Right atrium auricular region (tissue), 2 donors: Measurements from ENCODE around the gene ZNF837. TPM values are rescaled to one million over a fixed set of nuclear protein-coding genes. Genes with fewer than 3 reads are reported as not detected.

Source experiments
- DNase-seq: peaks from one replicate; pipeline ENCODE4 v3.0.0-alpha.2; 2019; ENCODE audit warnings: low spot score
- H3K27ac ChIP-seq, 2 donors: fragments of 200-600 bp; sonication (generic); 1 replicate in 1 of 2; 2 replicates in 1 of 2; pipeline ENCODE4 v1.5.1; 2016 to 2019
- H3K27me3 ChIP-seq, 2 donors: fragments of 200-600 bp; sonication (generic); one replicate each; pipeline versions ENCODE4 v1.5.1 to v1.6.0; 2017 to 2019
- H3K36me3 ChIP-seq: fragments of 200-600 bp; sonication (generic); one replicate; pipeline ENCODE4 v1.5.1; 2016
- H3K4me1 ChIP-seq, 2 donors: fragments of 200-600 bp; sonication (generic); one replicate each; pipeline versions ENCODE4 v1.5.1 to v1.6.0; 2017 to 2019
- H3K4me3 ChIP-seq, 2 donors: fragments of 200-600 bp; sonication (generic); 1 replicate in 1 of 2; 2 replicates in 1 of 2; pipeline ENCODE4 v1.5.1; 2017 to 2019; ENCODE audit warnings: mild to moderate bottlenecking in 1 of 2, moderate library complexity in 1 of 2
- H3K9me3 ChIP-seq, 2 donors: fragments of 200-600 bp; sonication (generic); one replicate each; pipeline ENCODE4 v1.5.1; 2019
- total RNA-seq, 2 donors: library from RNA; depleted of rRNA; stranded (reverse); fragments of >200 nt; gene quantifications; one replicate each; pipeline ENCODE4 v1.1.0, GENCODE V29; 2016
- TF ChIP-seq, protein P1 (sequence below), 2 donors: fragments of 200-600 bp; sonication (generic); IDR thresholded peaks; one replicate each; pipeline ENCODE4 v1.5.1; 2019; ENCODE audit warnings: antibody characterized with exemption in 2 of 2

ZNF837 gene
- total RNA-seq, 2 donors from 2014 or later = 0.70 to 1.3 TPM

DNA sequence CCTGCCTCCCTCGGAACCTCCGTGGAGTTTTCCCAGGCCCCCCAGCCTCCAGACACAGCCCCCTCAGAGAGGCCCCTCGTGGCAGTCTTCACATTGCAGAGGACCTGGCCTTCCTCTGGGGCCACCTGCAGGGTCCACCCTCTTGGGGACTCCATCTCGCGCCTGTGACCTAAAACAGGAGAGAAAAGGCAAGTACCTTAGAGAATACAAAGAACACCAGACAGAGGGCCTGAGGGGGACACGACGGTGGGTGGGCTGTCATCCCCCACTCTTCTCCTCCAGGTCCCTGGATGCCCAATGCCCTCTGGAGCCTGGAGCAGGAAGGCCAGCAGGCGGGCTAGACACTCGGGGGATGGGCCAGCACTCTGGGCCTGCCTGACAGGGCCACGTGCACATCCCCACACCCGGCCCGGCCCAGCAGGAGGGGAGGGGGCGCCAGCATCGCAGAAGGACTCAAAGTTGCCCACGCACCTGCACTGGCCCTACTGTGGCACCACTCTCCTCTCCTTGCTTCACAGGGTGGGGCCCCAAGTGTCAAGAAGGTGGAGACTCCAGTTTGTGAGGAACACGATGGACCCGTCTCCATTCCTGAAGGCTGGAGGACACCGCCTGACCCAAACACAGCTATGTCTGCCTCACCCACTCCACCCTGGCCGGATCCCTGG is 23.2 kb downstream of the ZNF837 start:
- Histone ChIP-seq H3K27me3 (no peaks in the 10 kb centered on the region), H3K4me3 (peak overlapping the region in 1 of 2 donors; percentile 45), H3K4me1 (peaks cover 0 to 25% of the 10 kb centered on the region in 2 donors), H3K36me3 (no peaks in the 10 kb centered on the region), H3K9me3 (no peaks in the 10 kb centered on the region), H3K27ac (no peak overlapping the region)
- TF ChIP-seq, protein P1, sequence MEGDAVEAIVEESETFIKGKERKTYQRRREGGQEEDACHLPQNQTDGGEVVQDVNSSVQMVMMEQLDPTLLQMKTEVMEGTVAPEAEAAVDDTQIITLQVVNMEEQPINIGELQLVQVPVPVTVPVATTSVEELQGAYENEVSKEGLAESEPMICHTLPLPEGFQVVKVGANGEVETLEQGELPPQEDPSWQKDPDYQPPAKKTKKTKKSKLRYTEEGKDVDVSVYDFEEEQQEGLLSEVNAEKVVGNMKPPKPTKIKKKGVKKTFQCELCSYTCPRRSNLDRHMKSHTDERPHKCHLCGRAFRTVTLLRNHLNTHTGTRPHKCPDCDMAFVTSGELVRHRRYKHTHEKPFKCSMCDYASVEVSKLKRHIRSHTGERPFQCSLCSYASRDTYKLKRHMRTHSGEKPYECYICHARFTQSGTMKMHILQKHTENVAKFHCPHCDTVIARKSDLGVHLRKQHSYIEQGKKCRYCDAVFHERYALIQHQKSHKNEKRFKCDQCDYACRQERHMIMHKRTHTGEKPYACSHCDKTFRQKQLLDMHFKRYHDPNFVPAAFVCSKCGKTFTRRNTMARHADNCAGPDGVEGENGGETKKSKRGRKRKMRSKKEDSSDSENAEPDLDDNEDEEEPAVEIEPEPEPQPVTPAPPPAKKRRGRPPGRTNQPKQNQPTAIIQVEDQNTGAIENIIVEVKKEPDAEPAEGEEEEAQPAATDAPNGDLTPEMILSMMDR (IDR thresholded peaks at IDR 0.05) = no peak
- DNase-seq = no peak

DNA sequence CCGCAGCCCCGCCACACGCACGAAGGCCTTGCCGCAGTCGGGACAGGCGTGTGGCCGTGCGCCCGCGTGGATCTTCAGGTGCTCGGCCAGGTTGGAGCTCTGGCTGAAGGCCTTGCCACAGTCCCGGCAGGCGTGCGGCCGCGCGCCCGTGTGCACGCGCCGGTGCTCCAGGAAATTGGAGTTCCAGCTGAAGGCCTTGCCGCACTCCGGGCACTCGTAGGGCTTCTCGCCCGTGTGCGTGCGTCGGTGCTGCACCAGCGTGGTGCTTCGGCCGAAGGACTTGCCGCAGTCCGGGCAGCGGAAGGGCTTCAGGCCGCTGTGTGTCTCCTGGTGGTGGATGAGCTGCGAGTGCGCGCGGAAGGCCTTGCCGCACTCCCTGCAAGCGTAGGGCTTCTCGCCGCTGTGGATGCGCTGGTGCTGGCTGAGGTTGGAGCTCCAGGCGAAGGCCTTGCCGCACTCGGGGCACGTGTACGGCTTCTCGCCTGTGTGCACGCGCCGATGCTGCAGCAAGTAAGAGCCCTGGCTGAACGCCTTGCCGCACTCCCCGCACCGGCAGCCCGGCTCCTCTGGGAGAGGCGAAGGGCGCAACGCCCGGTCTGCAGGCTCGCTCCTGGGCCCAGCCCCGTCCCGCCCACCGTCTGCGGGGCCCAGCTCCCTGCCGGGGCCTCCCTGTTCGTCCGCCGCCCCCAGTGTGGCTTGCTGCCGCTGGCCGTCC is 23.9 kb downstream of the ZNF837 start:
- no peak overlapping the region for H3K27ac ChIP-seq
- DNase-seq = no peak
- peak overlapping the region; percentile 17 to 45 for H3K4me3 ChIP-seq
- TF ChIP-seq, protein P1 (IDR thresholded peaks at IDR 0.05) = no peak
- peaks cover 0 to 25% of the 10 kb centered on the region in 2 donors for H3K4me1 ChIP-seq
- no peaks in the 10 kb centered on the region for H3K27me3 ChIP-seq
- H3K36me3 ChIP-seq = no peaks in the 10 kb centered on the region
- H3K9me3 ChIP-seq = no peaks in the 10 kb centered on the region

DNA sequence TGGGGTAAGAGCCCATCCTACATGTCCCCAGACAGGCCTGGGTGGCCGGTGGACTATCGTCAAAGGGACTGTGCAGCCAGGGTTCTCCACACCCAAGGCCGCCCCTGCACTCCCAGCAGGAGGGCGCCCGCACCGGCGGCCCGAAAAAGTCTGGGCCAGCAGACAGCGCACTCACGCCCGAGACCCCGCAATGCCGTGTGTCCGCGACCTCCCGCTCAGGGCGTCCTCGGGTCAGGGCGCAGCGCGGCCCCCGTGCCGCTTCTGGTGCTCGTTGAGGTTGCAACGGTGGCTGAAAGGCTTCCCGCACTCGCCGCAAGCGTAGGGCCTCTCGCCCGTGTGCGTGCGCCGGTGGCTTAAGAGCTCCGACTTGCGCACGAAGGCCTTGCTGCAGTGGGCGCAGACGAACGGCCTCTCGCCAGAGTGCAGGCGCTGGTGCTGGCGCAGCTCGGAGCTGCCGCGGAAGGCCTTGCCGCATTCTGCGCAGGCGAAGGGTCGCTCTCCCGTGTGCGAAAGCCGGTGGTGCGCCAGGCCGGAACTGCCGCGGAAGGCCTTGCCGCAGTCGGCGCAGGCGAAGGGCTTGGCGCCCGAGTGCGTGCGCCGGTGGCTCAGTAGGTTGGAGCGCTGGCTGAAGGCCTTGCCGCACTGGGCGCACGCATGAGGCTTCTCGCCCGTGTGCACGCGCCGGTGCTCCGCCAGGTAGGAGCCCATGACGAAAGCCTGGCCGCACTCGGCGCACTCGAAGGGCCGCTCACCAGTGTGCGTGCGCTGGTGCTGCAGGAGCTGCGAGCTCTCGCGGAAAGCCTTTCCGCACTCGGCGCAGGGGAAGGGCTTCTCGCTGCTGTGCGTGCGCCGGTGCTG is 24.7 kb downstream of the ZNF837 start:
- Histone ChIP-seq H3K4me1 (peaks cover 0 to 20% of the 10 kb centered on the region in 2 donors), H3K27ac (no peak overlapping the region), H3K4me3 (peak overlapping the region; percentile 17 to 45), H3K9me3 (no peaks in the 10 kb centered on the region), H3K27me3 (no peaks in the 10 kb centered on the region), H3K36me3 (no peaks in the 10 kb centered on the region)
- no peak for DNase-seq
- TF ChIP-seq, protein P1 (IDR thresholded peaks at IDR 0.05) = no peak

DNA sequence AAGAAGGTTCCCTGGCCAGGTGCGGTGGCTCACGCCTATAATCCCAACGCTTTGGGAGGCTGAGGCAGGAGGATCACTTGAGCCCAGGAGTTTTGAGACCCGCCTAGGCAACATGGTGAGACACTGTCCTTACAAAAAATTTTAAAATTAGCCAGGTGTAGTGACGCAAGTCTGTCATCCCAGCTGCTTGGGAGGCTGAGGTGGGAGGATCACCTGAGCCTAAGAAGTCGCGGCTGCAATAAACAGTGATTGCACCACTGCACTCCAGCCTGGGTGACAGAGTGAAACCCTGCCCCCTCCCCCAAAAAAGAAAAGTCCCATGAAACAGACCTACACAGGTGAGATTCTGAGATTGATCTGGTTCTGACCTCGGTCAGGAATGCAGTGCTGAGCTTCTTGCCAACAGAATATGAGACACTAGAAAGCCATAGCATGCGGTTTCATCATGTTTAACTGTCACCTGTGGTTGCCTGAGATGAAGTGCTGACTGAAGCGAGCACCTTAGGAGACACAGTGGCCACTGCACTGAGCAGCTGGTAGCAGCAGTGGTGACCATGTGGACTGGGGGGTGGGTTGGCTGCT is 25.5 kb downstream of the ZNF837 start:
- H3K9me3 ChIP-seq = no peaks in the 10 kb centered on the region
- H3K36me3 ChIP-seq = no peaks in the 10 kb centered on the region
- no peak for DNase-seq
- peak overlapping the region in 1 of 2 donors; percentile 45 for H3K4me3 ChIP-seq
- H3K4me1 ChIP-seq = peaks cover 0 to 26% of the 10 kb centered on the region in 2 donors
- no peak overlapping the region for H3K27ac ChIP-seq
- TF ChIP-seq, protein P1 (IDR thresholded peaks at IDR 0.05) = no peak
- H3K27me3 ChIP-seq = no peaks in the 10 kb centered on the region

DNA sequence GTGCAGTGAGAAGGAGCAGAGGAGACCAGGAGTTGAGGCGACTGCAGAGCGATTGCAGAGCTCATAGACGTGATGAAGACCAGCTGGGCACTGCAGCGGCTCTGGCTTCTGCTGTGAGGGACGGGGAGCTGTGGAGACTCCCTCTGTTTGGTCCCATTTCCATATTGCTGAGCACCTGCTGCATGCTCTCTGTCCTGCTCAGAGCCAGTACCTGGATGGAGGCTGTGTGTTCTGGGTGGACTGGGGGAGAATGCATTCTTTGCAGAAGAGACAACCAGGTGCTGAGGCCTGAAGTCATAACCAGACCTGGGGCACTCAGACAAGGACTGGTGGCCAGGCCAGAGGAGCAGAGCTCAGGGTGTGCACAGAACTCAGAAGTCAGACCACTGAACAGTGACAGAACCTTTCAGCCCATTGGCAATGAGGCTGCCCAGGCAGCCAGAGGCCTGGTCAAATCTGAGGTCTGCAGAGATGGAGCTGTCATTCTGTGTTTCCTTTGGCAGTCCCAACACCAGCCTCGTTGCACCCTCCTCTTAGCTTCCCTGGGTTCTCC is 26.3 kb downstream of the ZNF837 start:
- TF ChIP-seq, protein P1 (IDR thresholded peaks at IDR 0.05) = no peak
- Histone ChIP-seq H3K4me3 (no peak overlapping the region), H3K9me3 (no peaks in the 10 kb centered on the region), H3K27ac (no peak overlapping the region), H3K4me1 (peaks cover 0 to 33% of the 10 kb centered on the region in 2 donors), H3K36me3 (no peaks in the 10 kb centered on the region), H3K27me3 (no peaks in the 10 kb centered on the region)
- DNase-seq = no peak
